Esophagus muscularis mucosa (tissue), 4 donors: ENCODE data around the gene DDX53.

Source experiments
- CTCF ChIP-seq, 3 experiments: fragments of 200-600 bp in 2 of 3; fragments of 450-650 bp in 1 of 3; sonication (generic) in 2 of 3; IDR thresholded peaks; one replicate each; pipeline ENCODE4 v1.5.1; 2017 to 2019; ENCODE audit warnings: antibody characterized with exemption in 3 of 3, mild to moderate bottlenecking in 2 of 3, moderate library complexity in 1 of 3
- EP300 ChIP-seq: sonication (generic); formaldehyde crosslinking; IDR thresholded peaks from one replicate; pipeline ENCODE4 v1.6.1; 2017; ENCODE audit warnings: antibody characterized with exemption
- POLR2A ChIP-seq: fragments of 450-650 bp; IDR thresholded peaks from one replicate; pipeline ENCODE4 v1.6.1; 2017; ENCODE audit warnings: antibody characterized with exemption, moderate library complexity, mild to moderate bottlenecking, low read depth
- POLR2AphosphoS5 ChIP-seq, 2 donors: sonication (generic); formaldehyde crosslinking; IDR thresholded peaks; one replicate each; pipeline ENCODE4 v1.6.1; 2017; ENCODE audit warnings: antibody characterized with exemption in 2 of 2

GRCh38 chrX:22999696-23000223, at the start of gene DDX53:
- TF ChIP-seq EP300 (no peak), CTCF (IDR thresholded peaks at IDR 0.05) (no peak), POLR2A (no peak), POLR2AphosphoS5 (IDR thresholded peaks at IDR 0.05) (no peak)
